Lower leg skin (tissue), 3 donors: ENCODE measurements around the gene PACS1.

Experiments
- POLR2A ChIP-seq, 2 donors: fragments of 450-650 bp; IDR thresholded peaks; one replicate each; pipeline ENCODE4 v1.6.1; 2016 to 2017; ENCODE audit warnings: antibody characterized with exemption in 2 of 2, mild to moderate bottlenecking in 1 of 2, moderate library complexity in 1 of 2
- TF ChIP-seq, protein P1 (sequence below), 3 donors: fragments of 450-650 bp; IDR thresholded peaks; one replicate each; pipeline ENCODE4 v1.5.1; 2016; ENCODE audit warnings: antibody characterized with exemption in 3 of 3, mild to moderate bottlenecking in 3 of 3, moderate library complexity in 2 of 3

DNA sequence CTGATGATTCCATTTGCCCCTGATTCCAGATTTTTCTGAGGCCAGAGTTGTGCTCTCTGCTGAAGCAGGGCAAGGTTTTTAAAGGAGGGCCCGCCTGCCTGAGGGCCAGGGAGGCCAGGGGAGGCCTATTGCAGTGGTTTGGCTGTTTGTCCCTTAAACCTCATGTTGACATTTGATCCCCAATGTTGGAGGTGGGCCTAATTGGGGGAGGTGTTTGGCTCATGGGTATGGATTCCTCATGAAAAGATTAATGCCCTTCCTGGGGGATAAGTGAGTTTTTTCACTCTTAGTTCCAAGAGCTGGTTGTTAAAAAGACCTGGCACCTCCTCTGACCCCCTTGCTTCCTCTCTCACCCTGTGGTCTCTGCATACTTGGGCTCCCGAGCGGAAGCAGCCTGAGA is 30.3 kb upstream of the PACS1 start:
- TF ChIP-seq, protein P1, sequence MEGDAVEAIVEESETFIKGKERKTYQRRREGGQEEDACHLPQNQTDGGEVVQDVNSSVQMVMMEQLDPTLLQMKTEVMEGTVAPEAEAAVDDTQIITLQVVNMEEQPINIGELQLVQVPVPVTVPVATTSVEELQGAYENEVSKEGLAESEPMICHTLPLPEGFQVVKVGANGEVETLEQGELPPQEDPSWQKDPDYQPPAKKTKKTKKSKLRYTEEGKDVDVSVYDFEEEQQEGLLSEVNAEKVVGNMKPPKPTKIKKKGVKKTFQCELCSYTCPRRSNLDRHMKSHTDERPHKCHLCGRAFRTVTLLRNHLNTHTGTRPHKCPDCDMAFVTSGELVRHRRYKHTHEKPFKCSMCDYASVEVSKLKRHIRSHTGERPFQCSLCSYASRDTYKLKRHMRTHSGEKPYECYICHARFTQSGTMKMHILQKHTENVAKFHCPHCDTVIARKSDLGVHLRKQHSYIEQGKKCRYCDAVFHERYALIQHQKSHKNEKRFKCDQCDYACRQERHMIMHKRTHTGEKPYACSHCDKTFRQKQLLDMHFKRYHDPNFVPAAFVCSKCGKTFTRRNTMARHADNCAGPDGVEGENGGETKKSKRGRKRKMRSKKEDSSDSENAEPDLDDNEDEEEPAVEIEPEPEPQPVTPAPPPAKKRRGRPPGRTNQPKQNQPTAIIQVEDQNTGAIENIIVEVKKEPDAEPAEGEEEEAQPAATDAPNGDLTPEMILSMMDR (IDR thresholded peaks at IDR 0.05), result no peak
- TF ChIP-seq POLR2A (IDR thresholded peaks at IDR 0.05), result no peak
